ENCODE results near the gene APOBEC3B.
"Not testable (repeated sequence)": the region's sequence is repeated elsewhere in the genome, so short reads cannot be mapped to it uniquely, and the experiment has no call there.

APOBEC3B gene

DNA sequence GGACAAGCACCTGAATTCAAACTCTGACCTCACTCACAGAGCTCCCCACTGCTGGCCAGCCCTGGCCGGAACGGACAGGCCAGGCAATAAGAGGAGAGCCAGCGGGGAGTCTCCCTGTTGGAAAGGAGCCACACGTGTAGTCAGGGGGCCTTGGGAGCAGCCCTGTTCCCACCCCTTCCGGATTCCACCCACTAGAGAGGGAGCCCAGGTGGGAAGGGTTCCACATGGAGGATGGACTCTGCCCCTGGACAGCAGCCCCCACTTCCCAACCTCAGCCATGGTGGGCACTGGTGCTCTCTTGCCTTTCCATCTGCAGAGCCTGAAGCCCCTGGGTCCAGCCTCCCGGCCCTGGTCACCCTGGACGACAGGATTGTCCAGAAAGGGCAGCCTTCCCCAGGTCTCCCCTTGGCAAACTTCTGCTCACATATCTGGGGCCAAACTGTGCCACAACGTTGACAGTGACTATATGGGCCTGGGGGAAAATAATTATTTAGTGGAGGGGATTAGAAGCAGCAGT, 32.2 kb upstream of the APOBEC3B start:
- intact Hi-C loops (cut with DNase I), result no loop called here
- DNase-seq, result no peak

DNA sequence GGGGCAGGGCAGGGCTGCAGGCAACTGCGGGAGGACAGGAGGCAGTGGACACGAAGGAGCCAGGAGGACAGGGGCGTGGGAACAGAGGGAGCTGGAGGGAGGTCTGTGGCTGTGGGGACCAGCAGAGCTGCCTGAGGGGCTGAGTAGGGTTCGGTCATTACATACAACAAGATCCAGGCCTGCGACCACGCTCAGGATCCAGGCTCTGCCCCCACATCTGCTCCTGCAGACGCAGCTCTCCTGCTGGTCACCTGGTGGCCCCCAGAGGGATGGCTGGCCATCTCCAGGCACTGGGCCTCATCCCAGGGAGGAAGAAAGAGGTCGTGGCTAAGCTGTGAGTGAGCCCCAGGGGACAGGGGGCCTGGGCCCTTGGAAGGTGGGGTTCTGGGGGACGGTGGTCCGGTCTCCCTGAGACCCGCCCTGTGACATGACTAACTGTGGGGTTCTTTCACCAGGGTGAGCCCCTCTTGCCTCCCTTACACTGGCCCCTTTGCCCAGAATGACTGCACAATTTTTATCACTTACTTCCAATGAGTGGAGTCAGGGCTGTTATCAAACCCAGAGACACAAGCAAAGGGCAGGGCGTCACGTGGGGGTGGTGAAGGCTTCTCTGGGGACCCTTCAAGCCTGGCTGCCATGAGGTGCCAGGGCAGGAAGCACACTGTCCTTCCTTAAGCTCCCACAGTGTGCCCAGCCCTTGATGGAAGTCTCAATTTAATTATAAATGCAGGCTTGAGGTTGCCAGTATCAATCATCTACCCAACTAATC, 31.4 kb upstream of the APOBEC3B start:
- no peak for DNase-seq
- intact Hi-C loops (cut with DNase I), result no loop called here

DNA sequence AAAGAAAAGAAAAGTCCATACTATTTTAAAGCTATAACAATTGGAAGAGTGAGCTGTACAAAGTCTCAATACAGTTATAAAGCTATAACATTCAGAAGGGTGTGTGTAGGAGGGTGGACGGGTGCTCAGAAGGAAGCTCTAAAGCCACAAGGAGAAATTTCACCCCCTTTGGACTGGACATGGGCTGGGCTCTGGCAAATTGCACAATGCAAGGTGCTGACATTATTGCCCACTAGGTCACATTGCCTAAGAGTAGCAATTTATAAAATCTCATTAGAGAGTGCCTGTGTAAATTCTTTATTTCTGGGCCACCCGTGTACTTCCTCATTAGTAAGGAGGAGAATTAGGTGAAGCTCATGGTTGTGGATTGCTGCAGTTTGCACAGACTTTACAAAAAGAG, 30.4 kb upstream of the APOBEC3B start:
- intact Hi-C loops (cut with DNase I), result no loop called here

DNA sequence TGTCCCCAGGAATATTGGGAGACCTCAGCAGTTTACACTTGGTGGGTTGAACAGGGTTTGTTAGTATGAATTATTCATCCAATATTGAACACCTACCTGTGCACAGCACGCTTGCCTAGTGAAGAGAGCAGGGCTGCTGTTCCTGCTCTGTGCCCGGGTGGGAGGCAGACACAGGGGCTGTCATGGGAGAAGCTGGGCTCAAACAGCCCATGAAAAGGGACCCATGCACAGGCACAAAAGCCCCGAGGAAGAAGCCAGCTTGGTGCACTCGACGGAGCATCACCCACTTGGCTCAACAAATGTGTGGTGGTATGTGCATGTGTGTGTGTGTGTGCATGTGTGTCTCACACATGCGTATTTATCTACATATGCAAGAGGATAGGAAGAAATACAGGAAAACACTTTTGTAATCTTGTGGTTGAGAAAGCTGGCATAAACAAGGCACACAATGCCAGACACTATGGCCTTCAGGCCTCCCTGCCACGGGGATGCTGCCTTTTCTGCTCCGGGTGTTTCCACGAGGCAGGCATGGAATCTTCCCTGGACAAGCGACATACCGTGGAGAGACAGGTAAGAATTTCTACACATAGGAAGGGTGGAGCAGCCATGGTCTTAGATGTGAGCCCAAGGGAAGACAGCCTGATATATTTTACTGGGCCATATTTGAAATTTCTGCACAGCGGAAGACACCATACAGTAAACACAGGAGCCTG, 29.7 kb upstream of the APOBEC3B start:
- no peak for DNase-seq
- intact Hi-C loops (cut with DNase I), result no loop called here

More for the DNA sequence above, 30.4 kb upstream of the APOBEC3B start:
- no peak for DNase-seq

DNA sequence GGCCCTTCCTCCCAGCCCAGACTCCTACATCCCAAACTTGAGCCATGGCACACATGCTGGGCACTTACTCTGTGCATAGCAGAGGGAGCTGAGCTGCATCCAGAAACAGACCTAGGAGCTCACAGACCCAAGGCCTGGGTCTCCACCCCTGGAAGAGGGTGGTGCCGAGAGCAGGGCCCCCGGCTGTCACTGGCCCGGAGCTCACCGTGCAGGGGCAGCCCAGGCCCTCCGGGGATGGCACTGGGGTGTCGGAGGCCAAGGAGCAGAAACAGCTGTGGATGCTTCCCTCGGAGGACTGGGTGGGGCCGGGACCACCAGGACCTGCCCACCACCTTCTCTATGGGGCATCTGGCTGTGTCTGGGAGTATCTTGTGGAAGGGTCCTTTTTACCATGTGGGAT, 29.1 kb upstream of the APOBEC3B start:
- no peak for DNase-seq
- intact Hi-C loops (cut with DNase I), result no loop called here

DNA sequence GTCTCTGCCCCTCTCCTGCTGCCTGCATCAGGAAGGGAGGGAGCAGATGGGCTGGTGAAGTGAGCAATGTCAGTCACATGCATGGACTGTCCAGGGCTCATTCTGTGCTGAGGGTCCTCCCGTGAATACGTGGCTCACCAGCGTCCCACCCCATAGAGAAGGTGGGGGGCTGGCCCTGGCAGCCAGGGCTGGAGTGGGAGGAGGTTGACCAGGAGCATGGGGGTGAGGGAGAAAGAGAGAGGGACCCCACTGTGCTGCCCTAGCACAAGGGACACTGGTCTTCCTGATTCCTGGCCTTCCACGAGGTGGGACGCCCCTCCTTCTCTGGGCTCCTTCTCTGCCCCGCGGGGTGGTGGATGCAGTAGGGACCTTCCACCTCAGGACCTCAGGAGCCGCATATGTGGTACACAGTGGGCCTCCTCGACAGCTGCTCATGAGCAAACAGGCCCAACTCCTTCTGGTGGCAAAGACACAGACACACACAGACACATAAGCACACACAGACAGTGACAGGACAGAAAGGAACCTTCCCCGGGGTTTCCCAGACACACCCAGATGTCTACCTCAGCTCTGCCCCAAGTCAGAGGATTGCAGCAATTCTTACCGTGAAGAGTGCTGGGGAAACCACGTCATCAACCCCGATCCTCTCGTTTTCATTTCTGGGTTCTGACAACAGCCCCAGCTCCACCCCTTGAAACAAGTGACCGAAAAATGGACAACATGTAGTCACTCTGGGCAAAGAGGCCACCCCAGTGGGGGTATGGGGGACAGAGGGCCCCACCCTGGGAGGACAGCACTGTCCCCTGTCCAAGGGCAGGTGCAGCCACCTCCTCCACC, 28.4 kb upstream of the APOBEC3B start:
- DNase-seq, result no peak
- intact Hi-C loops (cut with DNase I), result no loop called here

DNA sequence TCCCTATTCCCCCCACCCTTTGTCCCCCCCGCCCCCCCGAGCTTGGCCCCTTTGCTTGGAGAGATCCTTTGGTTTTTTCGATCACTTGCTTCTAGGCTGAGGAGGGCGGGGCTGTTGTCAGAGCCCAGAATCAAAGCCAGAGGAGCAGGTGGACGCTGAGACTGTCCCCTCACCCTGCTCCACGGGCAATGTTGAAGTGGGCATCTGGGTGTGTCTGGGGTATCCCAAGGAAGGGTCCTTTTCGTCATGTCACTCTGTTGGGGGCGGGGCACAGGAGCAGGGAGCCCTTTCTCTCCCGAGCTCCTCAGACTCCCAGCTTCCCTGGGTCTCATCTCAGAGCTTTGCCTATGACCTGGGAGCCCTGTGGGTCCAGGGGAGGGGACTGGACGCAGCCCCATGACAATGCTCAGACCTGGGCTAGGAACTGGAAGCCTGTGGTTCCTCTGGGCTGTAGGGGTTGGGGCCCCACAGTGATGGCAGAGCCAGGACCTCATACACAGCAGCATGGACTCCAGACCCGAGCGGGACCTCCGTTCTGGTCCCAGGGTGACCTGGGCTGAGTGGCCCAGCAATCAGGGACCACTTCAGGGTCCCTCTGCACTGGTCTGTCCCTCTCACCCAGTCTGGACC, 27.6 kb upstream of the APOBEC3B start:
- intact Hi-C loops (cut with DNase I), result no loop called here
- no peak for DNase-seq

DNA sequence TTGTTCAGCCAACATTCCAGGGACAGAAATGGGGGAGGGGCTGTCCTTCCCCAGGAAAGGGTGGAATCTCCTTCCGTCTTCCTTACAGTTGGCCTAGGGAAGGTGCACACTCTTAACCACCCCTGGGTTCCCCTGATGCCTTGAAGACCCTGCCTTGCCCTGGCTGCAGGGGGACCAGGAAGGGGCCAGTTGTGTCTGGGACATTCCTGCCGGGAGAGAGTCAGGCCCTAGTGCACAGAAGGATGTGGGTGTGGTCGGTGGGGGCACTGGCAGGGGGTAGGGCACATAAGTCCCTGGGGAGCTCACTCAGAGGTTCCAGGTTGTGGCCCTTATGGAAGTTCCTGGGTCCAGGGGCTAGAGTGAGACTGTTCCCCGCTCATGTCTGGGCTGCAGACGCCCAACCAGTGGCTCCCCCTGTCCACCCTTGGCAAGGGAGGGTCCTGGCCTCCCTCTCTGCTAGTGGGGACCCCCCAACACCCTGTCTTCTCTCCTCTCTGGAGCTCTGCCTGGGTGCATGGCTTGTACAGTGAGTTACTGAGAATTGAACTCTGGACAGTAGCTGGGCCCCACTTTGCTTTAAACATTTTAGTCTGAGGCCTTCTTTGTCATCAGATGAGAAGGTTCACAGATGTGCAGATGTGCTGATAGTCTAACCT, 26.8 kb upstream of the APOBEC3B start:
- no peak for DNase-seq
- intact Hi-C loops (cut with DNase I), result no loop called here

DNA sequence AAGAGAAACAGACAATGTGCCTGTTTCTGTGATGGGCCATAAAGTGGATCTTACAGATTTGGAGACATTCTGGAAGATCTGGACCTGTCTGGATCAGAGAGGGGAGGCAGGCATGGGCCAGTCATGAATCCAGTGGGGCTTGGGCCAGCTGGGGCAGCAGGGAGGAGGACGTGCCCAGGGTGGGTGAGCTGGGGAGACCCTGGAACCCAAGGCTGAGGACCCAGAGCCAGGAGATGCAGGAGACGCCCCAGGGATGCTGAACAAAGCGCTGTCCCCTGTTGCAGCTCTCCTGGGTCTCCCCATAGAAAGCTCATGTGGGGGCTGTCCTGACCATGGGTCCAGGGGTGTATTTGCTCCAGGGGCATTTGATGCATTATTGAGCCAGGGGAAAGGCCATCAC, 26.2 kb upstream of the APOBEC3B start:
- intact Hi-C loops (cut with DNase I), result no loop called here
- no peak for DNase-seq

DNA sequence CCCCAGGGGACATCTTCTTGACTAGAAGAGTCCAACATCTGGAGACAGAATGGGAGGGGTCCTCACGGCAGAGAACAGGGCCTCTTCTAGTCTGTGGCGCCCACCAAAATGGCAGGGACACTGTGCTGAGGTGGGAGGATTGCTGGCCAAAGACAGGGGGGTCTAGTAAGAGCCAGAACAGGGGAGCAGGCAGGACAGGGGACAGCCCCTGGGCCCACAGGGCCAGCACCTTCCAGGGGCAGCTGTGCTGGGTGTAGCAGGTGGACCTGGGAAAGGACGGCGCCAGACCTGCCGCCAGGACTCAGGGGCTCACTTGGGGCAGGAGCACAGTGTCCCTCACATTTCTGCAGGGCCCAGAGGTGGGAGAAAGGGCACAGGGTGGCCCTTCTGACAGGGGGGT, 25.6 kb upstream of the APOBEC3B start:
- DNase-seq, result no peak
- intact Hi-C loops (cut with DNase I), result no loop called here

DNA sequence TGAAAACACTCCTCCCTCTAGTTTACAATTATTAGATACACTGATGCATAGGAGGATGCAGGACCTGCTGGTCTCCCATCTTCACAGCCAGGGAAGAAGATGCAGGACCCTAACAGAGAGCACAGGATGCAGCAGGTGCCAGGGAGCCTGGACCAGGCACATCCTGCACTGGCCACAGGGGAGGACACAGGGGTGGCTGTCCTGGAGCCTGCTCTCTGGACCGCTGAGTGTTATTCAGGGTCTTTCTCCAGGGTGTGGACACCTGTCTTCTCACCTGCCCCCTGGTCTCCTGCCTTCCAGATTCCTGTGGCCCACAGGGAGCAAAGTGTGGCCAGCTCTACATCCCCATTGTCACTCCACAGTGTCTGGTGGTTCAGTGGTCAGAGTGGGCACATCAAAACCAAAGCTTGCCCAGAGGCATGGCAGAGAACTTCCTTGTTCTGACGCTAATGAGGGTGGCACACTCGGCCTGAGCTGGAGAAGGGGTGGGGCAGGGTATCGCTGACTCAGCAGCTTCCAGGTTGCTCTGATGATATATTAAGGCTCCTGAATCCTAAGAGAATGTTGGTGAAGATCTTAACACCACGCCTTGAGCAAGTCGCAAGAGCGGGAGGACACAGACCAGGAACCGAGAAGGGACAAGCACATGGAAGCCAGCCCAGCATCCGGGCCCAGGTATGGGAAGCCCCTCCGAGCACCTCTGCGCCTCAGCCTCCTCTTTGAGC, 24.9 kb upstream of the APOBEC3B start, which contains the start of gene APOBEC3A:
TSS of gene APOBEC3A (plus strand) at position 564 of the 725 bp plus-strand sequence. CDS start at position 647, 83 bp downstream.
- peak in 1 of 42 donors; percentile 23 for DNase-seq
- intact Hi-C loops (cut with DNase I), result no loop called here

DNA sequence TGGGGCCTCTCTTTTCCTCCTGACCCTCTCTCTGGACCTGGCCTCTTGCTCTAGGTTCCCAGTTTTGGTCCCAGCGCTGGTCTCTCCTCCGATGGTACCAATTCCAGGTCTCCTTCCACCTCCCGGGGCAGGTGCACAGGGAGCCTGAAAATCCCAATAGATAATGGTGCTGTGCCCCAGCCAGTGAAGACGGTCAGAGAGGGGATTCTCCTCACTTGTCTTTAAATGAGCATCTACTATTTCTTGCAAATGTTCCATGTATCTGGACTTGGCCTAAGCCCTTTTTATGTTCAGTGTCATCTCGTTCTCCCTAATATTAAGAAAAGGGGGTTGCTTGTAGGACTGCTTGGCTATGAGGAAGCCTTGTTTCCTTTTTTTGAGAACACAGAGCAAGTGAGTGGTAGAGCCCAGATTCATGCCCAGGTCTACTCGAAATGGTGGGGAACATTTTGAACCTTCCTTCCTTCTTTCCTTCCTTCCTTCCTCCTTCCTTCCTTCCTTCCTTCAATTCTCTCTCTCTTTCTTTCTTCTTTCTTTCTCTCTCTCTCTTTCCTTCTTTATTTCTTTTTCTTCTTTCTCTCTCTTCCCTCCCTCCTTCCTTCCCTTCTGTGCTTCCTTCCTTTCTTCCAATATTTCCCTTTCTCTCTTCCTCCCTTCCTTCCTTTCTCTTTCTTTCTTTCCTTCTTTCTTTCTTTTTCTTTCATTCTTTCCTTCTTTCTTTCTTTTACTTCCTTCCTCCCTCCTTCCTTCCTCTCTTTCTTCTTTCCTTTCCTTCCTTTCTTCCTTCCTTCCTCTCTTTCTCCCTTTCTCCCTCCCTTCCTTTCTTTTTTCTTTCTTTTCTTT, 24.1 kb upstream of the APOBEC3B start:
- intact Hi-C loops (cut with DNase I), result no loop called here
- DNase-seq, result no peak

DNA sequence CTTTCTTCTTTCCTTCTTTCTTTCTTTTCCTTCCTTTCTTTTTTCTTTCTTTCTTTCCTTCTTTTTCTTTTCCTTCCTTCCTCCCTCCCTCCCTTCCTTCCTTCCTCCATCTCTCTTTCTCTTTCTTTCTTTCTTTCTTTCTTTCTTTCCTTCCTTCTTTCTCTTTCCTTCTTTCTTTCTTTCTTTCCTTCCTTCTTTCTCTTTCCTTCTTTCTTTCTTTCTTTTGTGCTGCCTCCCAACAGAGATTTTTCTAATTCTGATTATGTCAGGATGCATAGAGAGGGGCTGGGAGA, 23.6 kb upstream of the APOBEC3B start:
- DNase-seq; intact Hi-C loops (cut with DNase I): not testable (repeated sequence)

DNA sequence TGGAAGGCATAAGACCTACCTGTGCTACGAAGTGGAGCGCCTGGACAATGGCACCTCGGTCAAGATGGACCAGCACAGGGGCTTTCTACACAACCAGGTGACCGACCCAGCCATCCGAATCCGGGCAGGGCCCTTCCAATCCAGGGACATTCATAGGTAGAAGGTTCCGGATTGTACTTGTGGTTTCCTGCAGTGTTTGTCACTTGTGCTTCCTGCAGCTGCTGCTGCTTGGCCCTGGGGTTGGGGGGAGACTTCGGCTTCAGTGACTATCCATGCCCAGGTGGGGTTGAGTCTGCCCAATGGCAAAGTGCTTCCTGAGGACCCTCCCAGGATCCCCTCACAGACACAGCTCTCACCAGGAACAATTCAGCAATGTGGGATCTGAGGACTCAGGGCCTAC, 22.6 kb upstream of the APOBEC3B start:
- no peak for DNase-seq
- intact Hi-C loops (cut with DNase I), result no loop called here

DNA sequence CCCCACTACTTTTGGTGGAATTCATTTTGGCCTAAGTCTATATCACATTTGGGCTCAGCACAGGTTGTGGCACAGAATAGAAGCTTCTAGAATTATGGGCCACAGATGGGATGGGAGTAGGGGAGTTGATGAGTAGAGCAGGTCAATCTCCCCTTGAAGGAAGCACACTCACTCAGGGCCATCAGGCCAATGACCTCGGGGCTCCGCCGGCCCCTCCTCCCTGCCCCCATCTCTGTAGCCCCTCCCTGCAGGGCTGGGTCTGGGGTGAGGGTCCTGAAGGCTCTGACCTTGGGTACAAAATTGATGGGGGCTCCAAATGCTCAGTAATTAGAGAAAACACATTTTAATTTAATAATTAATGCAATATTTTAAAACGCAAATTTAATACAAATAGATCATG, 21.5 kb upstream of the APOBEC3B start:
- DNase-seq; intact Hi-C loops (cut with DNase I): not testable (repeated sequence)

DNA sequence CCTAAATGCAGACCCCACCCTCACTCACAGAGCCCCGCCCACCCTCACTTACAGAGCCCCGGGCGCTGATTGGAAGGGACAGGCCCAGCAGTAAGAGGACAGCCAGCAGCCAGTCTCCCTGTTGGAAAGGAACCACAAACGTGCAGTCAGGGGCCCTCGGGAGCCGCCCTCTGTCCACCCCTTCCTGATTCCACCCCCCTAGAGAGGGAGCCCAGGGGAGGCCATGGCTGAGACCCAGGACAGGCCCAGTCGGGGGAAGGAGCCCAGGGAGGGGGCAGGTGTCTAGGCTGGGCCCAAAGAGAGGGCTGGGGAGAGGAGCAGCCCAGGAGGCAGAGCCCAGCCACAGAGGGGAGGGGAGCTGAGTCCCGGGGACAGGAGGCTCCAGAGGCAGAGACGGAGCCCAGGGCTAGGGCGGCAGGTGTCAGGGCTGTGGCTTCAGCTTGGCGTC, 18.8 kb upstream of the APOBEC3B start:
- intact Hi-C loops (cut with DNase I); DNase-seq: not testable (repeated sequence)

DNA sequence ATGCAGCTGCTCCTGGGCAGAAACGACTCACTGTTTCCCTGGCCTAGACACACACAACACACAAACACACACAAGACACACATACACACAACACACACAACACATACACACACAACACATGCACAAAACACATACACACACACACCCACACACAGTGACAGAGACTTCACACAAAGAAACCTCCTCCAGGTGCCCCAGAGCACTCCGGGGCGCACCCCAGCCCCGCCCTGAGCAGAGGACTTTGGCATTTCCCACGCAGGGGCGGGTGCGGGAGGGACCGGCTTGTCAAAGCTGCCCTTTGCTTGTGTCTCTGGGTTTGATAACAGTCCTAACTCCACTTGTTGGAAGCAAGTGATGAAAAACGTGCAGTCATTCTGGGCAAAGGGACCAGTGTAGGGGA, 18.3 kb upstream of the APOBEC3B start:
- intact Hi-C loops (cut with DNase I), result no loop called here
- no peak for DNase-seq

All from head of caudate nucleus (tissue), 42 donors.